ENCODE results near the gene DMRTA2.

DNA sequence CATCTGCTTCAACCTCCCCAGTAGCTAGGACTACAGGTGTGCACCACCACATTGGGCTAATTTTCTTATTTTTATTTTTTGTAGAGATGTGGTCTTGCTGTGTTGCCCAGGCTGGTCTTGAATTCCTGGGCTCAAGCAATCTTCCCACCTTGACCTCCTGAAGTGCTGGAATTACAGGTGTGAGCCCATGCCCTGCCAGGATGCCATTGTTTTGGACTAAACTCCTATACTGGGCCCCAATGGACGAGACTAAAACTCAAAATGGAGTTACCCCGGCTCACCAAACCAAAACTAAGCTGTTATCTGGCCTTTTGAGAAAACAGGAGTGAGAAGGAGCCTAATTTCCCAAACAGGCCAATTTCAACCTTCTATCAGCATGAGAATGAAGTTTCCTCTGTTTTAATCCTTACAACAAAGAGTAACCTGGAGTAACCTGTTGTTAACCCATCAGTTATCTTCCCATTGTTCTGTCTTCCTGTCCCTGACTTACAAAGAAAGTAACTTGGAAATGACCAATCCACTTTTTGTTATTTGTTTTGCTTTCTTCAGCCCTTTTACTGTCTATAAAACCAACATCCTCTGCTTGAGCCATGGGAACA lies 29.6 kb downstream of the DMRTA2 start:
- TF ChIP-seq YY1 (IDR thresholded peaks at IDR 0.05; ENCODE audit: insufficient read depth, insufficient read length) = no peak
- TF ChIP-seq ZNF274 (IDR thresholded peaks at IDR 0.05; ENCODE audit: low read depth, low read length) = no peak
